ENCODE measurements around the gene LPP.
"Not testable (repeated sequence)": the region's sequence is repeated elsewhere in the genome, so short reads cannot be mapped to it uniquely, and the experiment has no call there.

LPP gene

GRCh38 chr3:188124184-188124583, 29.8 kb upstream of the LPP start:
- Histone ChIP-seq H3K36me3 (replicated peaks) (no peaks in the 10 kb centered on the region), H3K4me3 (ENCODE audit: low read depth, low read length) (no peak overlapping the region), H3K27me3 (replicated peaks) (no peaks in the 10 kb centered on the region), H3K27ac (no peak overlapping the region)
- no peak for DNase-seq
- in situ Hi-C loops (cut with HindIII; ENCODE audit: low pct_ligation_motif_present, low sequenced_read_pairs), result no loop called here
- no peak for TF ChIP-seq CTCF (IDR thresholded peaks at IDR 0.05; ENCODE audit: low read depth, low read length, missing control alignments)

GRCh38 chr3:188125076-188125475, 28.9 kb upstream of the LPP start:
- TF ChIP-seq CTCF (IDR thresholded peaks at IDR 0.05; ENCODE audit: low read depth, low read length, missing control alignments), result no peak
- H3K4me3 ChIP-seq (ENCODE audit: low read depth, low read length), result no peak overlapping the region
- H3K27me3 ChIP-seq (replicated peaks), result no peaks in the 10 kb centered on the region
- DNase-seq, result no peak
- in situ Hi-C loops (cut with HindIII; ENCODE audit: low pct_ligation_motif_present, low sequenced_read_pairs), result no loop called here
- H3K36me3 ChIP-seq (replicated peaks), result no peaks in the 10 kb centered on the region
- H3K27ac ChIP-seq, result no peak overlapping the region

GRCh38 chr3:188126276-188126675, 27.7 kb upstream of the LPP start:
- in situ Hi-C loops (cut with HindIII; ENCODE audit: low pct_ligation_motif_present, low sequenced_read_pairs), result no loop called here
- no peak for DNase-seq
- Histone ChIP-seq H3K36me3 (replicated peaks) (no peaks in the 10 kb centered on the region), H3K4me3 (ENCODE audit: low read depth, low read length) (no peak overlapping the region), H3K27ac (no peak overlapping the region), H3K27me3 (replicated peaks) (no peaks in the 10 kb centered on the region)
- no peak for TF ChIP-seq CTCF (IDR thresholded peaks at IDR 0.05; ENCODE audit: low read depth, low read length, missing control alignments)

GRCh38 chr3:188126934-188127333, 27.0 kb upstream of the LPP start:
- in situ Hi-C loops (cut with HindIII; ENCODE audit: low pct_ligation_motif_present, low sequenced_read_pairs), result no loop called here

GRCh38 chr3:188128905-188129304, 25.1 kb upstream of the LPP start:
- TF ChIP-seq CTCF (IDR thresholded peaks at IDR 0.05; ENCODE audit: low read depth, low read length, missing control alignments), result no peak
- H3K27ac ChIP-seq, result no peak overlapping the region

More at GRCh38 chr3:188126934-188127333, 27.0 kb upstream of the LPP start:
- Histone ChIP-seq H3K4me3 (ENCODE audit: low read depth, low read length) (no peak overlapping the region), H3K27ac (no peak overlapping the region), H3K36me3 (replicated peaks) (no peaks in the 10 kb centered on the region), H3K27me3 (replicated peaks) (no peaks in the 10 kb centered on the region)
- no peak for TF ChIP-seq CTCF (IDR thresholded peaks at IDR 0.05; ENCODE audit: low read depth, low read length, missing control alignments)
- no peak for DNase-seq

GRCh38 chr3:188131023-188131422, 22.9 kb upstream of the LPP start:
- H3K4me3 ChIP-seq (ENCODE audit: low read depth, low read length); H3K36me3 ChIP-seq (replicated peaks); H3K27me3 ChIP-seq (replicated peaks); in situ Hi-C loops (cut with HindIII; ENCODE audit: low pct_ligation_motif_present, low sequenced_read_pairs); H3K27ac ChIP-seq; DNase-seq: not testable (repeated sequence)

More at GRCh38 chr3:188128905-188129304, 25.1 kb upstream of the LPP start:
- Histone ChIP-seq H3K36me3 (replicated peaks) (no peaks in the 10 kb centered on the region), H3K27me3 (replicated peaks) (no peaks in the 10 kb centered on the region), H3K4me3 (ENCODE audit: low read depth, low read length) (no peak overlapping the region)
- DNase-seq, result no peak
- in situ Hi-C loops (cut with HindIII; ENCODE audit: low pct_ligation_motif_present, low sequenced_read_pairs), result no loop called here
